Measurements from ENCODE around the gene LAMA2. TPM values are rescaled to one million over a fixed set of nuclear protein-coding genes. Genes with fewer than 3 reads are reported as not detected.

Gene LAMA2
- polyA plus RNA-seq, 3 donors = not detected

GRCh38 chr6:129215916-129216520, 333.1 kb downstream of the LAMA2 start:
- no peak overlapping the region for H3K4me3 Mint-ChIP-seq
- no peaks in the 10 kb centered on the region for H3K36me3 Mint-ChIP-seq
- H3K27ac Mint-ChIP-seq = no peak overlapping the region
- Histone ChIP-seq H3K9ac (ENCODE audit: insufficient read depth, low read length, poor library complexity, severe bottlenecking) (no peak overlapping the region), H3K4me2 (replicated peaks; ENCODE audit: extremely low read depth, low read length, poor library complexity, severe bottlenecking) (no peak overlapping the region), H3K36me3 (replicated peaks in 1 of 2; ENCODE audit: control insufficient read depth in 1 of 2, insufficient read depth in 2 of 2, low read length in 2 of 2) (no peaks in the 10 kb centered on the region), H3K27ac (ENCODE audit: low read depth in 1 of 2, low read length in 2 of 2) (no peak overlapping the region), H3K27me3 (ENCODE audit: control insufficient read depth in 2 of 2, insufficient read depth in 2 of 2, low read length in 2 of 2) (no peaks in the 10 kb centered on the region), H2AFZ (ENCODE audit: insufficient read depth, low read depth, low read length, poor library complexity, severe bottlenecking) (no peak overlapping the region), H4K20me1 (ENCODE audit: insufficient read depth, low read length) (no peaks in the 10 kb centered on the region), H3K79me2 (ENCODE audit: insufficient read depth, low read length) (no peaks in the 10 kb centered on the region), H3K4me3 (replicated peaks in 1 of 3; ENCODE audit: low read depth in 2 of 3, low read length in 3 of 3) (no peak overlapping the region), H3K9me3 (replicated peaks in 1 of 2; ENCODE audit: control insufficient read depth in 1 of 2, insufficient read depth in 1 of 2, low read length in 2 of 2) (no peaks in the 10 kb centered on the region), H3K4me1 (ENCODE audit: control insufficient read depth in 1 of 2, insufficient read depth in 2 of 2, low read length in 2 of 2) (no peaks in the 10 kb centered on the region)
- H3K4me1 Mint-ChIP-seq = no peaks in the 10 kb centered on the region
- peaks cover 0 to 3% (median 0%) of the 10 kb centered on the region in 7 donors for H3K9me3 Mint-ChIP-seq
- no CpG with 5 or more reads among the region's 1 CpG for WGBS (ENCODE audit: insufficient coverage)
- H3K27me3 Mint-ChIP-seq (ENCODE audit: low read depth in 3 of 3) = no peaks in the 10 kb centered on the region
- no peak for DNase-seq
- intact Hi-C loops (cut with micrococcal nuclease) = no loop called here
- TF ChIP-seq CTCF (IDR thresholded peaks at IDR 0.05) = no peak

- no peaks in the 10 kb centered on the region for H3K4me1 ChIP-seq (ENCODE audit: control insufficient read depth in 1 of 2, insufficient read depth in 2 of 2, low read length in 2 of 2)
- Mint-ChIP-seq H3K9me3 (peaks cover 0 to 4% (median 3%) of the 10 kb centered on the region in 7 donors), H3K27me3 (ENCODE audit: low read depth in 3 of 3) (no peaks in the 10 kb centered on the region), H3K27ac (no peak overlapping the region), H3K4me1 (no peaks in the 10 kb centered on the region), H3K4me3 (no peak overlapping the region), H3K36me3 (no peaks in the 10 kb centered on the region)
- no peak overlapping the region for H2AFZ ChIP-seq (ENCODE audit: insufficient read depth, low read depth, low read length, poor library complexity, severe bottlenecking)
- no peaks in the 10 kb centered on the region for H3K36me3 ChIP-seq (replicated peaks in 1 of 2; ENCODE audit: control insufficient read depth in 1 of 2, insufficient read depth in 2 of 2, low read length in 2 of 2)
- no peaks in the 10 kb centered on the region for H3K27me3 ChIP-seq (ENCODE audit: control insufficient read depth in 2 of 2, insufficient read depth in 2 of 2, low read length in 2 of 2)
- H4K20me1 ChIP-seq (ENCODE audit: insufficient read depth, low read length) = no peaks in the 10 kb centered on the region
- no peaks in the 10 kb centered on the region for H3K9me3 ChIP-seq (replicated peaks in 1 of 2; ENCODE audit: control insufficient read depth in 1 of 2, insufficient read depth in 1 of 2, low read length in 2 of 2)
- no peak for DNase-seq
- intact Hi-C loops (cut with micrococcal nuclease) = no loop called here
- no peaks in the 10 kb centered on the region for H3K79me2 ChIP-seq (ENCODE audit: insufficient read depth, low read length)
- no peak overlapping the region for H3K9ac ChIP-seq (ENCODE audit: insufficient read depth, low read length, poor library complexity, severe bottlenecking)
- H3K4me2 ChIP-seq (replicated peaks; ENCODE audit: extremely low read depth, low read length, poor library complexity, severe bottlenecking) = no peak overlapping the region
- no peak overlapping the region for H3K27ac ChIP-seq (ENCODE audit: low read depth in 1 of 2, low read length in 2 of 2)
- no peak overlapping the region for H3K4me3 ChIP-seq (replicated peaks in 1 of 3; ENCODE audit: low read depth in 2 of 3, low read length in 3 of 3)
- TF ChIP-seq CTCF (IDR thresholded peaks at IDR 0.05) = no peak
Observed at GRCh38 chr6:129217701-129218100, 334.8 kb downstream of the LAMA2 start.
